GM18499 (cell line): ENCODE results near the gene PSMC5.

Source experiments
- ATAC-seq: cut with Tn5 transposase; IDR thresholded peaks from one replicate; pipeline ENCODE4 v1.9.1; 2021; ENCODE audit warnings: moderate number of reproducible peaks; ENCODE audit not compliant: insufficient read depth, unreplicated experiment

The PSMC5 gene

GRCh38 chr17:63819585-63820537 lies 7.4 kb upstream of the PSMC5 start:
- ATAC-seq = no peak

- ATAC-seq = no peak
Observed at GRCh38 chr17:63820963-63821561, 6.2 kb upstream of the PSMC5 start.

- ATAC-seq = no peak
Observed at GRCh38 chr17:63821804-63822203, 5.4 kb upstream of the PSMC5 start.

- no peak for ATAC-seq
Observed at GRCh38 chr17:63822537-63822936, 4.7 kb upstream of the PSMC5 start.

- ATAC-seq = no peak
Observed at GRCh38 chr17:63823659-63824331, 3.4 kb upstream of the PSMC5 start.

GRCh38 chr17:63824362-63824761 lies 2.9 kb upstream of the PSMC5 start:
- ATAC-seq = no peak

GRCh38 chr17:63826468-63827001 lies 696 bp upstream of the PSMC5 start:
- ATAC-seq = no peak

- ATAC-seq = no peak
Observed at GRCh38 chr17:63827801-63828221, 580 bp downstream of the PSMC5 start.

GRCh38 chr17:63828936-63829335 lies 1.7 kb downstream of the PSMC5 start:
- ATAC-seq = no peak

GRCh38 chr17:63830278-63830677 lies 3.0 kb downstream of the PSMC5 start:
- no peak for ATAC-seq

GRCh38 chr17:63830904-63831491 lies 3.8 kb downstream of the PSMC5 start:
- no peak for ATAC-seq

GRCh38 chr17:63831505-63831904 lies 4.3 kb downstream of the PSMC5 start:
- no peak for ATAC-seq

- no peak for ATAC-seq
Observed at GRCh38 chr17:63832014-63832413, 4.8 kb downstream of the PSMC5 start.

- no peak for ATAC-seq
Observed at GRCh38 chr17:63832455-63832854, 5.2 kb downstream of the PSMC5 start.

GRCh38 chr17:63833026-63833740 lies 6.0 kb downstream of the PSMC5 start:
- ATAC-seq = no peak

GRCh38 chr17:63833741-63834373 lies 6.6 kb downstream of the PSMC5 start:
- ATAC-seq = no peak

- ATAC-seq = no peak
Observed at GRCh38 chr17:63834431-63835166, 7.4 kb downstream of the PSMC5 start.

- no peak for ATAC-seq
Observed at GRCh38 chr17:63835167-63835720, 8.0 kb downstream of the PSMC5 start.
